ENCODE measurements around the gene SLC35F2. TPM values are rescaled to one million over a fixed set of nuclear protein-coding genes. Genes with fewer than 3 reads are reported as not detected.

The SLC35F2 gene
- total and polyA plus RNA-seq, 2 of the 4 experiments (the other 2 are of a cell fraction), result 4.9 to 15.4 TPM

DNA sequence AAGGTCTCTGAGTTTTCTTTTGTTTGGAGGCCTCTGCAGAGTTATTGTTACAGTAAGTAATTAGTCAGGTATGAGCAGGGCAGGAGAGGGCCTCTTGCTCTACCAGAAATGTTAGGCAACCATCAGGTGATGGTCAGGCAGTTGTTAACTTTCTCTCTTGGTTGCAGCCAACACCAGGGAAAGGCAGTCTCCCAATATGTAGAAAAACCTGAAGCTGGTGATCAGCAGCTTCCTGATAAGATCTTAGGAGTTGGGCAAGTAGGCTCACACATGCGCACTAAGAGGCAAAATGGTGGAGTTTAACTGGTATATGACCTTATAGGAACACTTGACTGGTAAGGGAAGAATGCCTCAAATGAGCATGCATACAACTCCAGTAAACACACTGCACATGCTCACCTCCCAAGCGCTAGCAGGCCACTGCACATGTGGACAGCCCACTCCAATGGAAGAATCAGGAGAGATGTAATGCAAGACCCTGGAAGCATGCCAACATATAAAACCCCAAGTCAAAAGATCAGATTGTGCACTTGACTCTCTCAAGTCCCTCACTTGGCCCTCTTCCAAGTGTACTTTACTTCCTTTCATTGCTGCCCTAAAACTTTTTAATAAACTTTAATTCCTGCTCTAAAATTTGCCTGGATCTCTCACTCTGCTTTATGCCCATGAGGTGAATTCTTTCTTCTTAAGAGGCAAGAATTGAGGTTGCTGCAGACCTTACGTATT, 23.7 kb upstream of the SLC35F2 start:
- Histone ChIP-seq H3K18ac (ENCODE audit: low read depth, low read length) (no peak overlapping the region), H3K9ac (ENCODE audit: low read depth, low read length) (no peak overlapping the region), H3K4me1 (ENCODE audit: control insufficient read depth, insufficient read depth, low read length) (no peaks in the 10 kb centered on the region), H3K4ac (ENCODE audit: low read depth, low read length) (no peak overlapping the region), H3K27ac (ENCODE audit: insufficient read depth, low read length) (no peak overlapping the region), H2BK120ac (ENCODE audit: low read depth, low read length) (no peak overlapping the region), H3K27me3 (ENCODE audit: control insufficient read depth, insufficient read depth, low read length) (no peaks in the 10 kb centered on the region; the same call in 1 of the 2 replicates), H4K5ac (ENCODE audit: low read depth, low read length) (no peak overlapping the region), H3K36me3 (ENCODE audit: control insufficient read depth, insufficient read depth, low read length) (no peaks in the 10 kb centered on the region), H2AK5ac (ENCODE audit: low read depth, low read length) (no peak overlapping the region), H2BK5ac (ENCODE audit: low read depth, low read length, poor library complexity, severe bottlenecking) (no peak overlapping the region), H2AK9ac (replicated peaks; ENCODE audit: low read depth, low read length, poor library complexity) (no peak overlapping the region), H2BK15ac (ENCODE audit: low read depth, low read length) (no peak overlapping the region), H3K23ac (ENCODE audit: low read depth, low read length) (no peak overlapping the region), H3K4me3 (ENCODE audit: insufficient read depth, low read depth, low read length) (no peak overlapping the region), H3K79me1 (ENCODE audit: low read depth in 1 of 2, low read length in 2 of 2) (no peaks in the 10 kb centered on the region), H3K9me1 (ENCODE audit: insufficient read depth, low read length) (no peaks in the 10 kb centered on the region), H3K4me2 (ENCODE audit: low read depth, low read length) (no peak overlapping the region), H3K56ac (ENCODE audit: extremely low read depth, insufficient read depth, low read length) (no peak overlapping the region), H3K14ac (replicated peaks; ENCODE audit: low read depth, low read length) (no peak overlapping the region), H2BK20ac (ENCODE audit: low read depth, low read length) (no peak overlapping the region), H4K20me1 (ENCODE audit: insufficient read depth, low read length) (no peaks in the 10 kb centered on the region), H4K8ac (ENCODE audit: low read depth in 2 of 2, low read length in 2 of 2) (no peak overlapping the region), H3K9me3 (ENCODE audit: control insufficient read depth, insufficient read depth, low read length) (no peaks in the 10 kb centered on the region), H2AFZ (replicated peaks; ENCODE audit: low read length, poor library complexity) (no peak overlapping the region), H4K91ac (ENCODE audit: insufficient read depth, low read depth, low read length) (no peak overlapping the region)
- ATAC-seq (ENCODE audit: low read depth) (no peak), DNase-seq (no peak)
- ChIA-PET CTCF (no interaction called here), POLR2A (ENCODE audit: unreplicated experiment) (no interaction called here)
- dilution Hi-C loops (cut with HindIII; ENCODE audit: low sequenced_read_pairs, unreplicated experiment) (no loop called here), in situ Hi-C loops (cut with MboI; ENCODE audit: low sequenced_read_pairs) (no loop called here), intact Hi-C loops (cut with micrococcal nuclease) (no loop called here)
- no CpG with 5 or more reads among the region's 3 CpGs for WGBS, 2 experiments (ENCODE audit: extremely low coverage in 2 of 2, insufficient read length in 1 of 2)
- no TSS peak for BruUV-seq (replicated peaks)
- TF ChIP-seq NFE2L2 (IDR thresholded peaks at IDR 0.05; ENCODE audit: low read depth, low read length) (no peak), RFX5 (IDR thresholded peaks at IDR 0.05; ENCODE audit: low read depth, low read length) (no peak), CEBPB (IDR thresholded peaks at IDR 0.05; ENCODE audit: low read depth, low read length) (no peak), RCOR1 (IDR thresholded peaks at IDR 0.05; ENCODE audit: insufficient replicate concordance, low read length) (no peak), MXI1 (IDR thresholded peaks at IDR 0.05; ENCODE audit: borderline replicate concordance, low read depth, low read length) (no peak), MAFK (IDR thresholded peaks at IDR 0.05; ENCODE audit: low read depth, low read length) (no peak), RAD21 (IDR thresholded peaks at IDR 0.05; ENCODE audit: low read length) (no peak), MAZ (IDR thresholded peaks at IDR 0.05; ENCODE audit: borderline replicate concordance, low read depth, low read length) (no peak), BHLHE40 (IDR thresholded peaks at IDR 0.05; ENCODE audit: low read depth, low read length) (no peak), POLR2A (IDR thresholded peaks at IDR 0.05; ENCODE audit: low read depth, low read length) (no peak), FOS (IDR thresholded peaks at IDR 0.05; ENCODE audit: low read depth, low read length) (no peak), CHD1 (IDR thresholded peaks at IDR 0.05; ENCODE audit: low read depth, low read length) (no peak), SMC3 (IDR thresholded peaks at IDR 0.05; ENCODE audit: low read depth, low read length) (no peak)
- TF ChIP-seq, protein P1, sequence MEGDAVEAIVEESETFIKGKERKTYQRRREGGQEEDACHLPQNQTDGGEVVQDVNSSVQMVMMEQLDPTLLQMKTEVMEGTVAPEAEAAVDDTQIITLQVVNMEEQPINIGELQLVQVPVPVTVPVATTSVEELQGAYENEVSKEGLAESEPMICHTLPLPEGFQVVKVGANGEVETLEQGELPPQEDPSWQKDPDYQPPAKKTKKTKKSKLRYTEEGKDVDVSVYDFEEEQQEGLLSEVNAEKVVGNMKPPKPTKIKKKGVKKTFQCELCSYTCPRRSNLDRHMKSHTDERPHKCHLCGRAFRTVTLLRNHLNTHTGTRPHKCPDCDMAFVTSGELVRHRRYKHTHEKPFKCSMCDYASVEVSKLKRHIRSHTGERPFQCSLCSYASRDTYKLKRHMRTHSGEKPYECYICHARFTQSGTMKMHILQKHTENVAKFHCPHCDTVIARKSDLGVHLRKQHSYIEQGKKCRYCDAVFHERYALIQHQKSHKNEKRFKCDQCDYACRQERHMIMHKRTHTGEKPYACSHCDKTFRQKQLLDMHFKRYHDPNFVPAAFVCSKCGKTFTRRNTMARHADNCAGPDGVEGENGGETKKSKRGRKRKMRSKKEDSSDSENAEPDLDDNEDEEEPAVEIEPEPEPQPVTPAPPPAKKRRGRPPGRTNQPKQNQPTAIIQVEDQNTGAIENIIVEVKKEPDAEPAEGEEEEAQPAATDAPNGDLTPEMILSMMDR (conservative IDR thresholded peaks at IDR 0.05; ENCODE audit: low read depth, low read length), result no peak
- TF ChIP-seq, protein P2, sequence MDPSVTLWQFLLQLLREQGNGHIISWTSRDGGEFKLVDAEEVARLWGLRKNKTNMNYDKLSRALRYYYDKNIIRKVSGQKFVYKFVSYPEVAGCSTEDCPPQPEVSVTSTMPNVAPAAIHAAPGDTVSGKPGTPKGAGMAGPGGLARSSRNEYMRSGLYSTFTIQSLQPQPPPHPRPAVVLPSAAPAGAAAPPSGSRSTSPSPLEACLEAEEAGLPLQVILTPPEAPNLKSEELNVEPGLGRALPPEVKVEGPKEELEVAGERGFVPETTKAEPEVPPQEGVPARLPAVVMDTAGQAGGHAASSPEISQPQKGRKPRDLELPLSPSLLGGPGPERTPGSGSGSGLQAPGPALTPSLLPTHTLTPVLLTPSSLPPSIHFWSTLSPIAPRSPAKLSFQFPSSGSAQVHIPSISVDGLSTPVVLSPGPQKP (IDR thresholded peaks at IDR 0.05; ENCODE audit: borderline replicate concordance, low read depth, low read length), result no peak
- TF ChIP-seq, protein P3, sequence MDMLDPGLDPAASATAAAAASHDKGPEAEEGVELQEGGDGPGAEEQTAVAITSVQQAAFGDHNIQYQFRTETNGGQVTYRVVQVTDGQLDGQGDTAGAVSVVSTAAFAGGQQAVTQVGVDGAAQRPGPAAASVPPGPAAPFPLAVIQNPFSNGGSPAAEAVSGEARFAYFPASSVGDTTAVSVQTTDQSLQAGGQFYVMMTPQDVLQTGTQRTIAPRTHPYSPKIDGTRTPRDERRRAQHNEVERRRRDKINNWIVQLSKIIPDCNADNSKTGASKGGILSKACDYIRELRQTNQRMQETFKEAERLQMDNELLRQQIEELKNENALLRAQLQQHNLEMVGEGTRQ (IDR thresholded peaks at IDR 0.05; ENCODE audit: low read depth, low read length), result no peak

All from IMR-90 (cell line).